Fibroblast of lung (primary cell): ENCODE results near the gene EFCAB8.

Experiments
- EZH2 ChIP-seq: IDR thresholded peaks from 2 replicates; pipeline ENCODE4 v1.5.1; 2012; ENCODE audit warnings: low read length, control low read depth, mild to moderate bottlenecking; ENCODE audit errors: missing control alignments
- TF ChIP-seq, protein P1 (sequence below), 2 donors: IDR thresholded peaks in 1 of 2; conservative IDR thresholded peaks in 1 of 2; 1 replicate in 1 of 2; 2 replicates in 1 of 2; pipeline ENCODE4 v1.5.1; 2011 to 2012; ENCODE audit warnings: low read length in 2 of 2, control low read depth in 1 of 2, inconsistent platforms in 1 of 2, low read depth in 1 of 2, mild to moderate bottlenecking in 1 of 2

DNA sequence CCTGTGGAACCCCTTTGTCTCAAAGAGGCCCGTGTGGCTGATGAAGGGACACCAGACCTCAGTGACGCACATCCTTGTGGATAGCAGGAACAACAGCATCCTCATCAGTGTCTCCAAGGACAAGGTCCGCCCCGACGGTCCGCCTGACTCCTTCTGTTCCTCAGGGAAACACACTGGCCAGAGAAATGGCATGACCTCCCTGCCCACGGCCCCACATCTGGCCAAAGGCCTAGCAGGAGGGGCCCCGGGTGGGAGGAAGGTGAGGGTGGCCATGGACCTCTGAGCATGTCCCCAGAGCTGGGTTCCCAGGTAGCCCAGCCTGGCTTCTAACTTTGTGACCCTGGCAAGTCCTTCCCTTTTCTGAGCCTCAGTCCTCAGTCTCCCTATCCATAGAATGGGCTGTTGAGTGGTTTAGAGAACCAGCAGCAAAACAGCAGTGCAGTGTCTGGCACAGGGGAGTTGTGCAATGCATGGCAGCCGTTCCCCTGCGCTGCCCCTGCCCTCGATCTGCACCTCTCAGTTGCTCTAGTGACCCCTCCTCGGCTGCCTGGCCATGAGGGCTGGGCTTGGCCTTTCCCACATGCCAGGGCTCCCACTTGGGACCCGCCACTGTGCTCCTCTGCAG, 48.3 kb downstream of the EFCAB8 start:
- TF ChIP-seq, protein P1, sequence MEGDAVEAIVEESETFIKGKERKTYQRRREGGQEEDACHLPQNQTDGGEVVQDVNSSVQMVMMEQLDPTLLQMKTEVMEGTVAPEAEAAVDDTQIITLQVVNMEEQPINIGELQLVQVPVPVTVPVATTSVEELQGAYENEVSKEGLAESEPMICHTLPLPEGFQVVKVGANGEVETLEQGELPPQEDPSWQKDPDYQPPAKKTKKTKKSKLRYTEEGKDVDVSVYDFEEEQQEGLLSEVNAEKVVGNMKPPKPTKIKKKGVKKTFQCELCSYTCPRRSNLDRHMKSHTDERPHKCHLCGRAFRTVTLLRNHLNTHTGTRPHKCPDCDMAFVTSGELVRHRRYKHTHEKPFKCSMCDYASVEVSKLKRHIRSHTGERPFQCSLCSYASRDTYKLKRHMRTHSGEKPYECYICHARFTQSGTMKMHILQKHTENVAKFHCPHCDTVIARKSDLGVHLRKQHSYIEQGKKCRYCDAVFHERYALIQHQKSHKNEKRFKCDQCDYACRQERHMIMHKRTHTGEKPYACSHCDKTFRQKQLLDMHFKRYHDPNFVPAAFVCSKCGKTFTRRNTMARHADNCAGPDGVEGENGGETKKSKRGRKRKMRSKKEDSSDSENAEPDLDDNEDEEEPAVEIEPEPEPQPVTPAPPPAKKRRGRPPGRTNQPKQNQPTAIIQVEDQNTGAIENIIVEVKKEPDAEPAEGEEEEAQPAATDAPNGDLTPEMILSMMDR (conservative IDR thresholded peaks at IDR 0.05 in 1 of 2, IDR thresholded peaks at IDR 0.05 in 1 of 2; ENCODE audit: low read depth in 1 of 2, low read length in 2 of 2): no peak
- no peak for TF ChIP-seq EZH2
